HepG2 (cell line): ENCODE results near the gene NARS2. TPM values are rescaled to one million over a fixed set of nuclear protein-coding genes. Genes with fewer than 3 reads are reported as not detected.

Experiments used
- BRF2 ChIP-seq: sonication (generic); formaldehyde crosslinking; IDR thresholded peaks from 2 replicates; pipeline ENCODE4 v1.8.1; 2022; ENCODE audit warnings: mild to moderate bottlenecking, missing genetic modification reagents
- DNMT3B ChIP-seq: conservative IDR thresholded peaks from 2 replicates; pipeline ENCODE4 v1.6.1; 2016; ENCODE audit warnings: missing biosample characterization, control low read depth
- ELF1 ChIP-seq: sonication (generic); formaldehyde crosslinking; IDR thresholded peaks from 2 replicates; pipeline ENCODE4 v1.4.0; 2020; ENCODE audit warnings: missing genetic modification reagents
- FOXO1 ChIP-seq: sonication (generic); formaldehyde crosslinking; IDR thresholded peaks from 2 replicates; pipeline ENCODE4 v1.4.0; 2020; ENCODE audit warnings: missing genetic modification reagents
- GMEB2 ChIP-seq: IDR thresholded peaks from 2 replicates; pipeline ENCODE4 v1.6.1; 2016; ENCODE audit warnings: missing biosample characterization, missing genetic modification reagents, low read depth
- HNF4G ChIP-seq, 2 experiments: sonication (generic) in 1 of 2; formaldehyde crosslinking in 1 of 2; IDR thresholded peaks; 2 replicates each; pipeline versions ENCODE4 v1.4.0 to v1.6.1; 2011 to 2020; ENCODE audit warnings: borderline replicate concordance in 2 of 2, low read depth in 2 of 2, mild to moderate bottlenecking in 2 of 2, low read length in 1 of 2, missing genetic modification reagents in 1 of 2, moderate library complexity in 1 of 2
- HOXA5 ChIP-seq: sonication (generic); formaldehyde crosslinking; IDR thresholded peaks from 2 replicates; pipeline ENCODE4 v1.4.0; 2020; ENCODE audit warnings: missing genetic modification reagents
- PAXIP1 ChIP-seq: sonication (generic); formaldehyde crosslinking; conservative IDR thresholded peaks from 2 replicates; pipeline ENCODE4 v1.4.0; 2020; ENCODE audit warnings: mild to moderate bottlenecking, missing genetic modification reagents, moderate library complexity
- POGZ ChIP-seq: sonication (generic); formaldehyde crosslinking; IDR thresholded peaks from 2 replicates; pipeline ENCODE4 v1.4.0; 2020; ENCODE audit warnings: mild to moderate bottlenecking, missing genetic modification reagents
- SMAD9 ChIP-seq: sonication (generic); formaldehyde crosslinking; IDR thresholded peaks from 2 replicates; pipeline ENCODE4 v1.5.1; 2020; ENCODE audit warnings: mild to moderate bottlenecking, missing genetic modification reagents
- ZMYM4 ChIP-seq: sonication (generic); formaldehyde crosslinking; IDR thresholded peaks from 2 replicates; pipeline ENCODE4 v1.8.1; 2023; ENCODE audit warnings: mild to moderate bottlenecking, missing genetic modification reagents
- ZNF574 ChIP-seq: sonication (generic); formaldehyde crosslinking; IDR thresholded peaks from 2 replicates; pipeline ENCODE4 v1.4.0; 2020; ENCODE audit warnings: missing genetic modification reagents
- ZNF598 ChIP-seq: sonication (generic); formaldehyde crosslinking; IDR thresholded peaks from 2 replicates; pipeline ENCODE4 v1.5.1; 2020; ENCODE audit warnings: mild to moderate bottlenecking, missing genetic modification reagents, borderline replicate concordance
- ZNF7 ChIP-seq: IDR thresholded peaks from 2 replicates; pipeline ENCODE4 v1.6.1; 2016; ENCODE audit warnings: missing biosample characterization, missing genetic modification reagents
- ZNF740 ChIP-seq: sonication (generic); formaldehyde crosslinking; IDR thresholded peaks from 2 replicates; pipeline ENCODE4 v1.4.0; 2020; ENCODE audit warnings: missing genetic modification reagents
- ZNF749 ChIP-seq: sonication (generic); formaldehyde crosslinking; IDR thresholded peaks from 2 replicates; pipeline ENCODE4 v1.8.0; 2022; ENCODE audit warnings: mild to moderate bottlenecking, missing genetic modification reagents, moderate library complexity, borderline replicate concordance
- ZNF761 ChIP-seq: sonication (generic); formaldehyde crosslinking; conservative IDR thresholded peaks from 2 replicates; pipeline ENCODE4 v1.4.0; 2020; ENCODE audit warnings: mild to moderate bottlenecking, missing genetic modification reagents
- ZNF792 ChIP-seq: IDR thresholded peaks from 2 replicates; pipeline ENCODE4 v1.6.1; 2016
- ZSCAN22 ChIP-seq: sonication (generic); formaldehyde crosslinking; IDR thresholded peaks from 2 replicates; pipeline ENCODE4 v1.4.0; 2020; ENCODE audit warnings: mild to moderate bottlenecking, missing genetic modification reagents
- polyA plus RNA-seq, 8 experiments: library from polyadenylated mRNA; depleted of rRNA in 3 of 8; stranded (reverse) in 7 of 8; unstranded in 1 of 8; fragments of >200 nt; fragmentation: Illumina TruSeq in 4 of 8; extraction: Trizol in 4 of 8; gene quantifications; 2 replicates each; pipeline versions ENCODE4 v1.2.1 to v1.2.3, GENCODE V29; 2011 to 2016; ENCODE audit warnings: low read depth in 4 of 8, missing spikeins in 1 of 8, mixed read lengths in 1 of 8; ENCODE audit not compliant: insufficient read depth in 1 of 8
- total RNA-seq, 5 experiments: library from RNA; depleted of rRNA; stranded (reverse); fragments of >200 nt; fragmentation: Illumina TruSeq; extraction: Trizol; gene quantifications; 2 replicates each; pipeline ENCODE4 v1.2.3, GENCODE V29; 2016; ENCODE audit warnings: low read depth in 1 of 5

Gene NARS2
- total and polyA plus RNA-seq, 2 of the 13 experiments (the other 11 are each of a cell fraction or from before 2014, with no cell fraction given) = 45.9 to 65.0 TPM

GRCh38 chr11:78416285-78417174 lies 158.1 kb downstream of the NARS2 start (continued):
- peak; percentile 65 for TF ChIP-seq PAXIP1
- no peak for TF ChIP-seq HOXA5 (CRISPR knock-in tag)
- TF ChIP-seq ZNF7 (CRISPR knock-in tag) = no peak
- peak; percentile 23; the same call in 1 of the 2 replicates for TF ChIP-seq ELF1
- TF ChIP-seq SMAD9 (CRISPR knock-in tag) = peak; percentile 90; the same call in 1 of the 2 replicates
- peak; percentile 71; the same call in 1 of the 2 replicates for TF ChIP-seq ZNF598
- TF ChIP-seq ZMYM4 = peak; percentile 68
- 0 out of 2 replicates have a peak, but pooled peaks have one; percentile 52 for TF ChIP-seq ZNF740 (CRISPR knock-in tag)
- peak; percentile 61; the same call in 1 of the 2 replicates for TF ChIP-seq ZNF761
- no peak; the same call in 1 of the 2 replicates for TF ChIP-seq FOXO1
- TF ChIP-seq GMEB2 = no peak
- TF ChIP-seq ZSCAN22 (CRISPR knock-in tag) = peak; percentile 55; the same call in 1 of the 2 replicates
- TF ChIP-seq BRF2 (CRISPR knock-in tag) = no peak
- TF ChIP-seq ZNF792 (CRISPR knock-in tag) = no peak
- TF ChIP-seq POGZ (CRISPR knock-in tag) = peak; percentile 54
- peak; percentile 11; the same call in 1 of the 2 replicates for TF ChIP-seq HNF4G (IDR thresholded peaks at IDR 0.05; ENCODE audit: borderline replicate concordance, low read depth, low read length)
- TF ChIP-seq HNF4G (CRISPR knock-in tag; IDR thresholded peaks at IDR 0.05; ENCODE audit: borderline replicate concordance, low read depth) = peak; percentile 49; the same call in 1 of the 2 replicates
- no peak for TF ChIP-seq DNMT3B (CRISPR knock-in tag)
- TF ChIP-seq ZNF749 (CRISPR knock-in tag) = no peak
- peak; percentile 31; the same call in 1 of the 2 replicates for TF ChIP-seq ZNF574 (CRISPR knock-in tag)
